ENCODE results near the gene SHISAL1. TPM values are rescaled to one million over a fixed set of nuclear protein-coding genes. Genes with fewer than 3 reads are reported as not detected.

The SHISAL1 gene
- total RNA-seq, 2 experiments from 2014 or later = not detected

GRCh38 chr22:44231233-44231632 is 81.5 kb downstream of the SHISAL1 start:
- no peak for ATAC-seq (ENCODE audit: poor library complexity)
- Mint-ChIP-seq H3K36me3 (ENCODE audit: low read depth) (no peaks in the 10 kb centered on the region), H3K27ac (no peak overlapping the region), H3K4me3 (no peak overlapping the region), H3K27me3 (peaks cover 13% of the 10 kb centered on the region), H3K4me1 (ENCODE audit: low read depth) (no peaks in the 10 kb centered on the region), H3K9me3 (peaks cover 12% of the 10 kb centered on the region)
- no peak for DNase-seq
- H3K27ac ChIP-seq (ENCODE audit: low read depth in 1 of 2, low read length in 2 of 2) = no peak overlapping the region
- H3K4me3 ChIP-seq (ENCODE audit: low read length) = no peak overlapping the region
- TF ChIP-seq CTCF (IDR thresholded peaks at IDR 0.05) = no peak
- H3K9me3 ChIP-seq (ENCODE audit: control insufficient read depth in 1 of 2, insufficient read depth in 1 of 2, low read length in 2 of 2) = peaks cover 4 to 12% of the 10 kb centered on the region in 2 experiments
- ChIA-PET POLR2A (no interaction called here), CTCF (no interaction called here)
- no peaks in the 10 kb centered on the region for H3K4me1 ChIP-seq (ENCODE audit: insufficient read depth, low read length)
- intact Hi-C loops (cut with DNase I, micrococcal nuclease) = no loop called here
- no peaks in the 10 kb centered on the region for H3K36me3 ChIP-seq (ENCODE audit: insufficient read depth, low read length)
- H3K27me3 ChIP-seq (ENCODE audit: control insufficient read depth in 1 of 2, insufficient read depth in 2 of 2, low read length in 2 of 2) = peaks cover 2 to 9% of the 10 kb centered on the region in 2 experiments

GRCh38 chr22:44229809-44230208 is 82.9 kb downstream of the SHISAL1 start:
- intact Hi-C loops (cut with DNase I, micrococcal nuclease) = no loop called here
- POLR2A ChIA-PET = no interaction called here
- TF ChIP-seq CTCF (IDR thresholded peaks at IDR 0.05) = no peak

GRCh38 chr22:44229331-44229730 is 83.4 kb downstream of the SHISAL1 start:
- intact Hi-C loops (cut with DNase I, micrococcal nuclease) = no loop called here
- Mint-ChIP-seq H3K27ac (no peak overlapping the region), H3K9me3 (peaks cover 12% of the 10 kb centered on the region), H3K4me3 (no peak overlapping the region), H3K36me3 (ENCODE audit: low read depth) (no peaks in the 10 kb centered on the region), H3K4me1 (ENCODE audit: low read depth) (no peaks in the 10 kb centered on the region), H3K27me3 (peaks cover 25% of the 10 kb centered on the region)
- CTCF ChIA-PET = no interaction called here
- ATAC-seq (ENCODE audit: poor library complexity) (no peak), DNase-seq (no peak)
- no peaks in the 10 kb centered on the region for H3K36me3 ChIP-seq (ENCODE audit: insufficient read depth, low read length)
- H3K9me3 ChIP-seq (ENCODE audit: control insufficient read depth in 1 of 2, insufficient read depth in 1 of 2, low read length in 2 of 2) = peaks cover 4 to 12% of the 10 kb centered on the region in 2 experiments
- no peak overlapping the region for H3K4me3 ChIP-seq (ENCODE audit: low read length)
- H3K27me3 ChIP-seq (ENCODE audit: control insufficient read depth in 1 of 2, insufficient read depth in 2 of 2, low read length in 2 of 2) = peaks cover 2 to 9% of the 10 kb centered on the region in 2 experiments
- no peaks in the 10 kb centered on the region for H3K4me1 ChIP-seq (ENCODE audit: insufficient read depth, low read length)
- no peak overlapping the region for H3K27ac ChIP-seq (ENCODE audit: low read depth in 1 of 2, low read length in 2 of 2)
- POLR2A ChIA-PET = no interaction called here
- no peak for TF ChIP-seq CTCF (IDR thresholded peaks at IDR 0.05)

More at GRCh38 chr22:44229809-44230208, 82.9 kb downstream of the SHISAL1 start:
- CTCF ChIA-PET = no interaction called here
- DNase-seq (no peak), ATAC-seq (ENCODE audit: poor library complexity) (no peak)
- Histone ChIP-seq H3K27ac (ENCODE audit: low read depth in 1 of 2, low read length in 2 of 2) (no peak overlapping the region), H3K36me3 (ENCODE audit: insufficient read depth, low read length) (no peaks in the 10 kb centered on the region), H3K27me3 (ENCODE audit: control insufficient read depth in 1 of 2, insufficient read depth in 2 of 2, low read length in 2 of 2) (peaks cover 2 to 9% of the 10 kb centered on the region in 2 experiments), H3K4me1 (ENCODE audit: insufficient read depth, low read length) (no peaks in the 10 kb centered on the region), H3K9me3 (ENCODE audit: control insufficient read depth in 1 of 2, insufficient read depth in 1 of 2, low read length in 2 of 2) (peaks cover 4 to 12% of the 10 kb centered on the region in 2 experiments), H3K4me3 (ENCODE audit: low read length) (no peak overlapping the region)
- Mint-ChIP-seq H3K9me3 (peaks cover 12% of the 10 kb centered on the region), H3K27me3 (peaks cover 25% of the 10 kb centered on the region), H3K4me3 (no peak overlapping the region), H3K27ac (no peak overlapping the region), H3K36me3 (ENCODE audit: low read depth) (no peaks in the 10 kb centered on the region), H3K4me1 (ENCODE audit: low read depth) (no peaks in the 10 kb centered on the region)
